Neuronal stem cell (in vitro differentiated cells): ENCODE results near the gene EIF3M.

Experiments
- DNase-seq: peaks from one replicate; pipeline ENCODE4 v3.0.0-alpha.2; 2013; ENCODE audit warnings: low spot score
- H2AFZ ChIP-seq: one replicate; pipeline ENCODE4 v1.6.1; 2013; ENCODE audit warnings: mild to moderate bottlenecking, low read length, inconsistent platforms
- H2AK5ac ChIP-seq: 2 replicates; pipeline ENCODE4 v1.6.1; 2013; ENCODE audit warnings: low read depth, mild to moderate bottlenecking, inconsistent platforms, low read length, moderate library complexity, mixed read lengths
- H2BK120ac ChIP-seq: 2 replicates; pipeline ENCODE4 v1.6.1; 2013; ENCODE audit warnings: low read depth, mild to moderate bottlenecking, inconsistent platforms, low read length, moderate library complexity, mixed read lengths
- H2BK12ac ChIP-seq: one replicate; pipeline ENCODE4 v1.6.1; 2013; ENCODE audit warnings: low read length, inconsistent platforms
- H2BK15ac ChIP-seq: 2 replicates; pipeline ENCODE4 v1.6.1; 2013; ENCODE audit warnings: mild to moderate bottlenecking, low read length, inconsistent platforms, mixed read lengths
- H2BK5ac ChIP-seq: one replicate; pipeline ENCODE4 v1.6.1; 2013; ENCODE audit warnings: inconsistent platforms, mild to moderate bottlenecking, low read length, moderate library complexity
- H3K14ac ChIP-seq: one replicate; pipeline ENCODE4 v1.6.1; 2013; ENCODE audit warnings: low read length, inconsistent platforms
- H3K18ac ChIP-seq: 2 replicates; pipeline ENCODE4 v1.6.1; 2013; ENCODE audit warnings: low read length, inconsistent platforms
- H3K23ac ChIP-seq: 2 replicates; pipeline ENCODE4 v1.6.1; 2013; ENCODE audit warnings: low read depth, mild to moderate bottlenecking, mixed read lengths, low read length, inconsistent platforms; ENCODE audit not compliant: poor library complexity
- H3K27ac ChIP-seq: replicated peaks from 3 replicates; pipeline ENCODE4 v1.5.1; 2013; ENCODE audit warnings: low read length, inconsistent platforms
- H3K27me3 ChIP-seq, 3 experiments: 2 replicates each; pipeline ENCODE4 v1.6.1; 2013; ENCODE audit warnings: low read length in 3 of 3, mild to moderate bottlenecking in 2 of 3, inconsistent platforms in 1 of 3, low read depth in 1 of 3, mixed read lengths in 1 of 3, moderate library complexity in 1 of 3; ENCODE audit not compliant: control insufficient read depth in 3 of 3, insufficient read depth in 3 of 3
- H3K36me3 ChIP-seq, 2 donors: replicated peaks in 1 of 2; 2 replicates each; pipeline ENCODE4 v1.6.1; 2013; ENCODE audit warnings: low read length in 2 of 2; ENCODE audit not compliant: control insufficient read depth in 2 of 2, insufficient read depth in 2 of 2
- H3K4ac ChIP-seq: 2 replicates; pipeline ENCODE4 v1.6.1; 2013; ENCODE audit warnings: inconsistent platforms, mild to moderate bottlenecking, low read length, moderate library complexity
- H3K4me1 ChIP-seq, 2 donors: 1 replicate in 1 of 2; 2 replicates in 1 of 2; pipeline ENCODE4 v1.6.1; 2013; ENCODE audit warnings: low read length in 2 of 2, low read depth in 1 of 2; ENCODE audit not compliant: control insufficient read depth in 2 of 2, insufficient read depth in 1 of 2
- H3K4me2 ChIP-seq: one replicate; pipeline ENCODE4 v1.6.1; 2013; ENCODE audit warnings: mild to moderate bottlenecking, low read length, inconsistent platforms; ENCODE audit not compliant: insufficient read depth, poor library complexity, severe bottlenecking
- H3K4me3 ChIP-seq, 2 donors: 2 replicates each; pipeline ENCODE4 v1.5.1; 2013; ENCODE audit warnings: low read length in 2 of 2, mild to moderate bottlenecking in 2 of 2, inconsistent platforms in 1 of 2, moderate library complexity in 1 of 2
- H3K79me1 ChIP-seq: one replicate; pipeline ENCODE4 v1.6.1; 2013; ENCODE audit warnings: low read depth, mild to moderate bottlenecking, inconsistent platforms, low read length, moderate library complexity
- H3K9ac ChIP-seq: one replicate; pipeline ENCODE4 v1.6.1; 2013; ENCODE audit warnings: mild to moderate bottlenecking, low read depth, low read length, inconsistent platforms; ENCODE audit not compliant: poor library complexity
- H3K9me3 ChIP-seq, 2 donors: replicated peaks in 1 of 2; 2 replicates each; pipeline versions ENCODE3 to v1.6.1; 2013; ENCODE audit warnings: low read length in 2 of 2, mild to moderate bottlenecking in 2 of 2, inconsistent platforms in 1 of 2, low read depth in 1 of 2, mixed read lengths in 1 of 2, moderate library complexity in 1 of 2; ENCODE audit not compliant: control insufficient read depth in 2 of 2, insufficient read depth in 1 of 2
- H4K8ac ChIP-seq: one replicate; pipeline ENCODE4 v1.6.1; 2013; ENCODE audit warnings: low read depth, mild to moderate bottlenecking, inconsistent platforms, low read length, moderate library complexity
- H4K91ac ChIP-seq: one replicate; pipeline ENCODE4 v1.6.1; 2013; ENCODE audit warnings: low read length, low read depth, mild to moderate bottlenecking, inconsistent platforms; ENCODE audit not compliant: poor library complexity
- WGBS, 2 donors: extraction: QIAGEN DNeasy Blood & Tissue Kit; methylation state at CpG; one replicate each; pipeline ENCODE4 v1.1.7; 2013; ENCODE audit warnings: missing lambda C conversion rate in 2 of 2, mixed read lengths in 1 of 2; ENCODE audit not compliant: insufficient read length in 2 of 2, insufficient replicate concordance in 1 of 2; ENCODE audit errors: extremely low coverage in 2 of 2; 5-methylcytosine and 5-hydroxymethylcytosine counted together

The EIF3M gene

GRCh38 chr11:32563600-32563959 is 20.1 kb upstream of the EIF3M start:
- Histone ChIP-seq H4K8ac (no peak overlapping the region), H3K18ac (no peak overlapping the region), H3K4me2 (no peak overlapping the region), H2BK5ac (no peak overlapping the region), H2BK120ac (no peak overlapping the region), H3K4ac (no peak overlapping the region), H3K23ac (no peak overlapping the region), H3K36me3 (no peaks in the 10 kb centered on the region), H3K4me1 (no peaks in the 10 kb centered on the region), H3K27me3 (no peaks in the 10 kb centered on the region), H4K91ac (no peak overlapping the region), H3K79me1 (no peaks in the 10 kb centered on the region), H2AK5ac (no peak overlapping the region), H2AFZ (no peak overlapping the region), H3K27ac (no peak overlapping the region), H2BK12ac (no peak overlapping the region), H3K9me3 (no peaks in the 10 kb centered on the region), H3K14ac (no peak overlapping the region), H3K4me3 (no peak overlapping the region), H2BK15ac (no peak overlapping the region), H3K9ac (no peak overlapping the region)
- no peak for DNase-seq
- WGBS, 2 donors, result no CpG with 5 or more reads among the region's 3 CpGs

DNA sequence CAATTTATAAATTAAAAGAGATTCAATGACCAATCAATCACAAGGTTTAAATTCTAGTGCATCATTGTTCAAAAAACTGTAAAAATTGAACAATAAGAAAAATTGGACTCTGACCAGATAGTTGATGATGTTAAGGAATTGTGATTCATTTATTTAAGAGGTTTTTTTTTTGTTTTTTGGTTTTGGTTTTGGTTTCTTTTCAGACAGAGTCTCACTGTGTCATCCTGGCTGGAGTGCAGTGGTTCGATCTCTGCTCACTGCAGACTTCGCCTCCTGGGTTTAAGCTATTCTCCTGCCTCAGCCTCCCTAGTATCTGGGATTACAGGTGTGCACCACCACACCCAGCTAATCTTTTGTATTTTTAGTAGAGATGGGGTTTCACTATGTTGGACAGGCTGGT is 17.1 kb upstream of the EIF3M start:
- Histone ChIP-seq H3K18ac (no peak overlapping the region), H3K9ac (no peak overlapping the region), H3K79me1 (no peaks in the 10 kb centered on the region), H3K27ac (no peak overlapping the region), H3K4me1 (peaks cover 0 to 5% of the 10 kb centered on the region in 2 donors), H2AK5ac (no peak overlapping the region), H4K91ac (no peak overlapping the region), H2BK15ac (no peak overlapping the region), H3K14ac (no peak overlapping the region), H3K27me3 (peaks cover 0 to 1% (median 0%) of the 10 kb centered on the region in 3 experiments), H3K4me3 (no peak overlapping the region), H2AFZ (no peak overlapping the region), H3K23ac (no peak overlapping the region), H2BK5ac (no peak overlapping the region), H3K4ac (no peak overlapping the region), H3K9me3 (no peaks in the 10 kb centered on the region), H3K36me3 (no peaks in the 10 kb centered on the region), H3K4me2 (no peak overlapping the region), H4K8ac (no peak overlapping the region), H2BK120ac (no peak overlapping the region), H2BK12ac (no peak overlapping the region)
- no CpG with 5 or more reads among the region's 2 CpGs for whole genome bisulfite sequencing, 2 donors
- DNase-seq, result no peak

DNA sequence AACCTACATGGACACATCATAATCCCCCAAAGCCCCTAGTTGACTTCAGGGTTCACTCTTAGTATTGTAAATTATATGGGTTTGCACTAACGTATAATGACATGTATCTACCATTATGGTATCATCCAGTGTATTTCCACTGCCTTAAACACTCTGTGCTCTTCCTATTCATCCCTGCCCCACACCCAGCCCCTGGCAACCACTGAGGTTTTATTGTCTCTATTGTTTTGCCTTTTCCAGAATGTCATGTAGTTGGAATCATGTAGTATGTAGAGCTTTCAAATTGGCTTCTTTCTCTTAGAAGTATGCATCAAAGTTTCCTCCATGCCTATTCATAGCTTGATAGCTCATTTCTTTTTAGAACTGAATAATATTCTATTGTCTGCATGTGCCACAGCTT is 16.5 kb upstream of the EIF3M start:
- no peak for DNase-seq
- Histone ChIP-seq H3K36me3 (no peaks in the 10 kb centered on the region), H4K8ac (no peak overlapping the region), H2BK5ac (no peak overlapping the region), H4K91ac (no peak overlapping the region), H2BK12ac (no peak overlapping the region), H3K9ac (no peak overlapping the region), H3K18ac (no peak overlapping the region), H3K4me3 (no peak overlapping the region), H3K14ac (no peak overlapping the region), H3K79me1 (no peaks in the 10 kb centered on the region), H3K27ac (no peak overlapping the region), H3K23ac (no peak overlapping the region), H3K4me1 (peaks cover 0 to 5% of the 10 kb centered on the region in 2 donors), H2BK15ac (no peak overlapping the region), H2AK5ac (no peak overlapping the region), H2AFZ (no peak overlapping the region), H3K27me3 (peaks cover 0 to 3% (median 0%) of the 10 kb centered on the region in 3 experiments), H3K4me2 (no peak overlapping the region), H3K9me3 (no peaks in the 10 kb centered on the region), H3K4ac (no peak overlapping the region), H2BK120ac (no peak overlapping the region)
- no CpG with 5 or more reads among the region's 1 CpG for WGBS, 2 donors

DNA sequence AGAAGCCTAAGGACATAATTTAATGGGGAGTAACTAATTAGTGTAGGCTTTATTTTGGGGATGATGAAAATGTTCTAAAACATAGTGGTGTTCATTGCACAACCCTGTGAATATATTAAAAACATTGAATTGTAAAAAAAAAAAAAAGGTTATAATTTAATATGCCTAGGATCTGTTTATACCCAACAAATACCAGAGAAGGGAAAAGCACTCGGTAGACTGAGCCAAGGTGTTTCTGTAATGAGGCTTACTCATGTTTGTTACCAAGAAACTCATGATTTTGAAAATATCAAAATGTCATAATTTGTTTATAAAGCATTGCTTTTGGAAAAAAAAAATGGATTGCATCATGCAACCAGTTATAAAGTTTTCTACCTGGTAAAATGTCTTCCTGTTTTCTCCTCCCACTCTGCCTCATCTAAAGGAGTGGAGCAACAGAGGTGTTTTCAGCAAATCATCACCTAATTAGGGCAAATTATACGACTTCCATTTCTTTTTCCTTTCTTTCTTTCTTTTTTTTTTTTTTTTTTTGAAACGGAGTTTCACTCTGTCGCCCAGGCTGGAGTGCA is 14.2 kb upstream of the EIF3M start:
- H3K4me1 ChIP-seq, result peaks cover 0 to 5% of the 10 kb centered on the region in 2 donors
- H2AFZ ChIP-seq, result no peak overlapping the region
- H3K27ac ChIP-seq, result no peak overlapping the region
- no peaks in the 10 kb centered on the region for H3K9me3 ChIP-seq
- H3K36me3 ChIP-seq, result no peaks in the 10 kb centered on the region
- H3K14ac ChIP-seq, result no peak overlapping the region
- no peak overlapping the region for H2AK5ac ChIP-seq
- peaks cover 0 to 7% (median 0%) of the 10 kb centered on the region in 3 experiments for H3K27me3 ChIP-seq
- H3K23ac ChIP-seq, result no peak overlapping the region
- H4K91ac ChIP-seq, result no peak overlapping the region
- no peak overlapping the region for H2BK15ac ChIP-seq
- no peaks in the 10 kb centered on the region for H3K79me1 ChIP-seq
- H3K4me2 ChIP-seq, result no peak overlapping the region
- no peak overlapping the region for H2BK5ac ChIP-seq
- no peak overlapping the region for H2BK120ac ChIP-seq
- no peak overlapping the region for H3K4ac ChIP-seq
- no peak overlapping the region for H3K18ac ChIP-seq
- DNase-seq, result no peak
- WGBS, 2 donors, result no CpG with 5 or more reads among the region's 4 CpGs
- H3K4me3 ChIP-seq, result no peak overlapping the region
- no peak overlapping the region for H4K8ac ChIP-seq
- no peak overlapping the region for H2BK12ac ChIP-seq
- no peak overlapping the region for H3K9ac ChIP-seq
